ENCODE measurements around the gene NGEF. TPM values are rescaled to one million over a fixed set of nuclear protein-coding genes. Genes with fewer than 3 reads are reported as not detected.

The NGEF gene
- 1 to 10 TPM in 2 of 3 donors, not detected in 1; 1.6 to 6.3 TPM for total RNA-seq

GRCh38 chr2:233013027-233013461, at the start of gene NGEF:
NGEF (minus strand) TSS chr2:233013256; CDS start chr2:232974890, 38,366 bp downstream.
- no peak within 1 kb of the TSS for H3K27ac ChIP-seq
- peaks cover 0 to 10% of the 10 kb centered on the region in 2 donors for H3K9me3 ChIP-seq
- H3K4me1 ChIP-seq, result no peaks in the 10 kb centered on the region
- peak in 1 of 2 donors; percentile 42 for DNase-seq (ENCODE audit: low spot score in 2 of 2)
- no peaks in the 10 kb centered on the region for H3K27me3 ChIP-seq
- H3K36me3 ChIP-seq, result no peaks in the 10 kb centered on the region
- intact Hi-C loops (cut with DNase I; ENCODE audit: low total_unique reads), result no loop called here
- TF ChIP-seq POLR2AphosphoS5 (IDR thresholded peaks at IDR 0.05) (no peak), POLR2A (IDR thresholded peaks at IDR 0.05) (no peak)
- TF ChIP-seq, protein P1, sequence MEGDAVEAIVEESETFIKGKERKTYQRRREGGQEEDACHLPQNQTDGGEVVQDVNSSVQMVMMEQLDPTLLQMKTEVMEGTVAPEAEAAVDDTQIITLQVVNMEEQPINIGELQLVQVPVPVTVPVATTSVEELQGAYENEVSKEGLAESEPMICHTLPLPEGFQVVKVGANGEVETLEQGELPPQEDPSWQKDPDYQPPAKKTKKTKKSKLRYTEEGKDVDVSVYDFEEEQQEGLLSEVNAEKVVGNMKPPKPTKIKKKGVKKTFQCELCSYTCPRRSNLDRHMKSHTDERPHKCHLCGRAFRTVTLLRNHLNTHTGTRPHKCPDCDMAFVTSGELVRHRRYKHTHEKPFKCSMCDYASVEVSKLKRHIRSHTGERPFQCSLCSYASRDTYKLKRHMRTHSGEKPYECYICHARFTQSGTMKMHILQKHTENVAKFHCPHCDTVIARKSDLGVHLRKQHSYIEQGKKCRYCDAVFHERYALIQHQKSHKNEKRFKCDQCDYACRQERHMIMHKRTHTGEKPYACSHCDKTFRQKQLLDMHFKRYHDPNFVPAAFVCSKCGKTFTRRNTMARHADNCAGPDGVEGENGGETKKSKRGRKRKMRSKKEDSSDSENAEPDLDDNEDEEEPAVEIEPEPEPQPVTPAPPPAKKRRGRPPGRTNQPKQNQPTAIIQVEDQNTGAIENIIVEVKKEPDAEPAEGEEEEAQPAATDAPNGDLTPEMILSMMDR (IDR thresholded peaks at IDR 0.05), result no peak
- no peak within 1 kb of the TSS for H3K4me3 ChIP-seq

DNA sequence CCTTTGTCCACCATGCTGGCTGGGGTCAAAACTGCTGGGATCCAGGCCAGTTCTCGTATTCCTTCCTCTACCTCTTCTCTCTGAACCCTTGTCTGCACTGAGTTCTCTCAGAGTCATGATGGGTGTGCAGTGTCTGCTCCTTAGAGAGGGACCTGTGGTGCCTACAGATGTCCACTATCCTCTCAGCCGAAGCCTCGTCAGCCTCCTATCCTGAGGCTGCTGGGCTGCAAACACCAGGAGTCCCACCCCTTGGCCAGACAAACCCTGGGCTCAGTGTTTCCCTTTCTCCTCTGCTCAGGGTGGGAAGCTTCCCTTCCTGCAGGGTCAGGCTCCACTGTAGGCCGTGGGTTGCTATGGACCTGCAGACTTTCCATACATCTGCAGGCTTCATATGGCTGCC, 49.4 kb upstream of the NGEF start:
- TF ChIP-seq POLR2A (IDR thresholded peaks at IDR 0.05) (no peak), POLR2AphosphoS5 (IDR thresholded peaks at IDR 0.05) (no peak)
- TF ChIP-seq, protein P1 (IDR thresholded peaks at IDR 0.05), result no peak
- DNase-seq (ENCODE audit: low spot score in 2 of 2), result peak in 1 of 2 donors; percentile 42
- Histone ChIP-seq H3K4me3 (peak overlapping the region; percentile 41 to 61 (median 46)), H3K36me3 (no peaks in the 10 kb centered on the region), H3K9me3 (no peaks in the 10 kb centered on the region), H3K27me3 (no peaks in the 10 kb centered on the region), H3K27ac (peak overlapping the region in 1 of 2 donors; percentile 85), H3K4me1 (no peaks in the 10 kb centered on the region)
- intact Hi-C loops (cut with DNase I; ENCODE audit: low total_unique reads), result no loop called here

- DNase-seq (ENCODE audit: low spot score in 2 of 2), result peak in 1 of 2 donors; percentile 36
- H3K4me3 ChIP-seq, result peak overlapping the region; percentile 41 to 61 (median 46)
- no peaks in the 10 kb centered on the region for H3K4me1 ChIP-seq
- TF ChIP-seq POLR2AphosphoS5 (IDR thresholded peaks at IDR 0.05) (no peak), POLR2A (IDR thresholded peaks at IDR 0.05) (no peak)
- TF ChIP-seq, protein P1 (IDR thresholded peaks at IDR 0.05), result no peak
- H3K36me3 ChIP-seq, result no peaks in the 10 kb centered on the region
- no peaks in the 10 kb centered on the region for H3K9me3 ChIP-seq
- peak overlapping the region; percentile 24 to 85 for H3K27ac ChIP-seq
- H3K27me3 ChIP-seq, result no peaks in the 10 kb centered on the region
- intact Hi-C loops (cut with DNase I; ENCODE audit: low total_unique reads), result no loop called here
Measured at GRCh38 chr2:233061591-233062450, 48.8 kb upstream of the NGEF start.

GRCh38 chr2:233060980-233061590, 48.0 kb upstream of the NGEF start:
- DNase-seq (ENCODE audit: low spot score in 2 of 2), result peak in 1 of 2 donors; percentile 37
- H3K27ac ChIP-seq, result peak overlapping the region in 1 of 2 donors; percentile 85
- no peaks in the 10 kb centered on the region for H3K4me1 ChIP-seq
- intact Hi-C loops (cut with DNase I; ENCODE audit: low total_unique reads), result no loop called here
- H3K4me3 ChIP-seq, result peak overlapping the region; percentile 41 to 61 (median 46)
- no peaks in the 10 kb centered on the region for H3K27me3 ChIP-seq
- H3K36me3 ChIP-seq, result no peaks in the 10 kb centered on the region
- TF ChIP-seq POLR2AphosphoS5 (IDR thresholded peaks at IDR 0.05) (no peak), POLR2A (IDR thresholded peaks at IDR 0.05) (no peak)
- TF ChIP-seq, protein P1 (IDR thresholded peaks at IDR 0.05), result no peak
- H3K9me3 ChIP-seq, result no peaks in the 10 kb centered on the region
